HG03103 (cell line): ENCODE results near the gene MARCHF2.

Experiments used
- ATAC-seq: cut with Tn5 transposase; IDR thresholded peaks from one replicate; pipeline ENCODE4 v1.9.1; 2021; ENCODE audit warnings: low read depth; ENCODE audit not compliant: unreplicated experiment

The MARCHF2 gene

DNA sequence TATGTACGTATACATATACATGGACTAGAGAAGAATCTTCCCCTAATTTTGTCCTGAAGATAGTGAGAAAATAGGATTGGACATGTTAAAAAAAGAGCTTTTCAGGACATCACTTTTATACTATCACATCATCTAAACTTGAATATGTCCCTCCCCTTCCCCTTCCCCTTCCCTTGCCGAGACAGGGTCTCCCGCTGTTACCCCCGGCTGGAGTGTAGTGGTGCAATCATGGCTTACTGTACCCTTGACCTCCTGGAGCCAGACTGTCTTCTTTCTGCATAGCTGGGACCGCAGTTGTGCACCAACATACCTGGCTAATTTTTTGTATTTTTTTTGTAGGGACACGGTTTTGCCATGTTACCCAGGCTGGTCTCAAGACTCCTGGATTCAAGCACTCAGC is 38.3 kb downstream of the MARCHF2 start:
- ATAC-seq, result no peak

DNA sequence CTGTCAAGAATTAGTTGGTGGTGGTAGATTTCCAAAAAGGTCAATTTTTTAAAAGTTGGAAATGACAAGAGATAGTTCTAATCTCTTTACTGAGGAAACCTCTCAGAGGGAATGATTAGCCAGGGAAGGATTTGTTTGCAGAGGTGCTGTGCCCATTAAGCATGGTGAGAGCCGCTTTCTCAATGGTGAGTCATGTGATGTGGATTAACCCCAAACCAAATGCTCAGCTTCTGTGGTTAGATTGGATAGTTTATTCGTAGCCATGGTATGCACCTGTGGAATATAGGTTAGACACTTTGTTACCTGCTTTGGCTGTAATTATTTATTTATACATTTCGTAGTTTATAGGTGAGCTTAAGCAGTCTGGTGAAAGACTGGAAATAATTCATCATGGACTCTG is 38.8 kb downstream of the MARCHF2 start:
- no peak for ATAC-seq

DNA sequence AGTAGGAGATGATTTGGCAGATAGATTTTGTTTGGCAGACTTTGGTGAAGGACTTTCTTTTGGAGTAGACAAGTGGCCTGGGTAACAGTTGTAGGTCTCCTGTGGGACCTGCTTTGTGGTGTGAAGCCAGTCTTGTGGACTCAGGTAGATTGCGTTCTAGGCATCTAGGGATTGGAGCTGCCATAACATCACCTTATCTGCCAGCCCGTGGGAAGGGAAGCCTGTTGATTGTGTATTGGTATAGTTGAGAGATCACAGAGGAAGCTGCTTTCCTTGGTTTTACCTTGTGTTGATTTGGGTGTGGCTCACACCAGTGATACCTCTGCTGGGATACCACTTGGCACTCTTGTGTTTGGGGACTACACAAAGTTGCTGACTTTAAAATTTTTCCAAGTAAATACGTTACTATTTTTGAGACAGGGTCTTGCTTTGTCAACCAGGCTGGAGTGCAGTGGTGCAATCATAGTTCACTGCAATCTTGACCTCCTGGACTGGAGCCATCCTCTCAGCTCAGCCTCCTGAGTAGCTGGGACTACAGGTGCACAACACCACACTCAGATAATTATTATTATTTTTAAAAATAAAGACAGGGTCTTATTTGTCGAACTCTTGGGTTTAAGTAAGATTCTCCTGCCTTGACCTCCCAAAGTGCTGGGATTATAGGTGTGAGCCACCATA is 39.5 kb downstream of the MARCHF2 start:
- ATAC-seq, result no peak

DNA sequence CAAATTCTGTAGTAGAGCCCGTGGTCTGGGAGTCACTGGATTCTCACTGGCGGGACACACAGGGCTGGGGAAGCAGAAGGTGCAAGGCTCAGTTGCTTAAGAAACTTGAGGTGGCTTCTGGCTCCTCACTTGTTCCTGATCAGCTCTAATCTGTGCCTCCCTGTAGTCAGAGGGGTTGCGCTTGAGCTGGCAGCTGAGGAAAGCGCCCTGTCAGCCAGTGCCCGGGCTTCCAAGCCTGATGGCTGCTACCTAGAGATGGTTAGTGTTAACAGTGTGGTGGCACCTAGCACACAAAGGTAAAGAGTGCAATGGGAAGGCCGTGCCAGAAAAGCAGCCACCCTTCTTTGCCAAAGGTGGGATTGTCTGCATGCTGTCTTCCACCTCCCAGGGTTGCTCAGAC is 40.5 kb downstream of the MARCHF2 start:
- ATAC-seq, result no peak

DNA sequence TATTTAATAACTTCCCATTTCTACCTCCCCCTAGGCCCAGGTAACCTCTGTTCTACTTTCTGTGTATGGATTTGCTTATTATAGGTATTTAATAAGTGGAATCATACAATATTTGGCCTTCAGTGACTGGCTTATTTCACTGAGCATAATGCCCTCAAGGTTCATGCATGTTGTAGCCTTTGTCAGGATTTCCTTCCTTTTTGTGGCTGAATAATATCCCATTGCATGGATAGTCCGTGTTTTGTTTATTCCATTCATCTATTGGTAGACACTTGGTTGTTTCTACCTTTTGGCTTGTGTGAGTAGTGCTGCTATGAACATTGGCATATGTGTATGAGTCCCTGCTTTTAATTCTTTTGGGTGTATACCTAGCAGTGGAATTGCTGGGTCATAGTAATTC is 41.1 kb downstream of the MARCHF2 start:
- ATAC-seq, result no peak

DNA sequence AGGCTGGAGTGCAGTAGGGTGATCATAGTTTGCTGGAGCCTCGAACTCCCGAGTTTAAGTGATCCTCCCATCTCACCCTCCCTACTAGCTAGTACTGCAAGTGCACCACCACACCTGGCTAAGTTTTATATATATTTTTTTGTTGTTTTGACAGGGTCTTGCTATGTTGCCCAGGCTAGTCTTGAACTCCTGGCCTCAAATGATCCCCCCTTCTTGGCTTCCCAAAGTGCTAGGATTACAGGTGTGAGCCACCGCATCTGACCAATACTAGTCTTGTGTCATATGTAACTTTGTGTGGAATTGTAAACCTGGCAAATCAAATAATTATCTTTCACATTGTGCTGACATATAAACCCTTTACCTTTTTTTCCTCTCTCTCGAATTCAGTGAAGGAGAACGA is 41.9 kb downstream of the MARCHF2 start:
- no peak for ATAC-seq

DNA sequence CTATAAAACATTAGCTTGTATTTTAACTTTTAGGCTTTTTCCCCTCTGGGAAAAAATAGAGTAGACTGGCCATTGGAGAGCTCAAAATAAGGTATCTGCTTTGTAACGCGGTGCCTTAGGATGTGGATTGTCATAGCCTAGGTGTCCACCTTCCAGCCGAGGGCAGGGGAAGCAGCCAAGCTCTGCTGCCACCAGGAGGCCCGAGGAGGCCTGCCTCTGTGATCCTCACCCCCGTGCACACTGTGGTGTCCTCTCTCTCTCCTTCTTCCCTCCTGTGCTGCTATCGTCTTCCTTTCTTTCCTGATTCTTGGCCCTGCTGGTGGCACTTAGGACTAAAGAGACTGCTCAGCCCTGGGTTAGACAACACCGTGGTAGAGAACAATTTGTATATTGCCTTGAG is 43.0 kb downstream of the MARCHF2 start:
- no peak for ATAC-seq

DNA sequence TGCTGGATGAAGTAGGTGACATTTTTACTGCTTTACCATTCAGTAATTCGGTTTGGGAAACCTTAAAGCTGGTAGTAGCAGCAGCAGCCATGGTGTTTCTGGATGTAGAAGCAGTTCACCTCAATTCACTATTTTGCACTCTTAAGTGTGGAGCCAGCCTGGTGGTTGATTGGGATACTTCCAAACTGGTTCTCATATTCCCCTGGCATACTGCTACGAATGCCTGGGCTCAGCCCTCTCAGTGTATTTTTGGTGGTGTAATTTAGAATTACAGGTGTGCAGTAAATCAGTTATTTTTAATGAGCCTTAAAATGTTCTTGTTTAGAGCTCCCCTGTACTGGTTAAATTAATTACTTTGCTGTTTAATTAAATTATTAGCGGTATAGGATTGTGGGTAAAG is 44.1 kb downstream of the MARCHF2 start:
- no peak for ATAC-seq

DNA sequence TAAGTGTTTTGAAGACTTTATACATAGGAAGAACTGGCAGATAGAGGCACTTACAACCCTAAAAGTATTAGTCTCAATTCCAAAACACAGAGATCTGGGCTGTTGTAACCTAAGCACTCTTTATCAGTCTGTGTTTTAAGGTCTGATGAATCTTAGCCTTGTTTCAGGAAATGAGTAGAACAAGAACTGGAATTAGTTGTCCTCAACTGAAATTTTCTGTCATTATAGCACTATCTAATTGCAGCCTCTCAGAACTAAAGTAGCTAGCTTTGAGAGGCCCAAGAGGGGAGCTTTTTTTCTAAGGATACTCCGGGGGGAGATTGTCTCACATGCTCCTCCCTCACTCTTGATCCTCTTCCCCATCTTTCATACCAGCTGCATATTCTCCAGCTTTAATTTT is 44.7 kb downstream of the MARCHF2 start:
- no peak for ATAC-seq

DNA sequence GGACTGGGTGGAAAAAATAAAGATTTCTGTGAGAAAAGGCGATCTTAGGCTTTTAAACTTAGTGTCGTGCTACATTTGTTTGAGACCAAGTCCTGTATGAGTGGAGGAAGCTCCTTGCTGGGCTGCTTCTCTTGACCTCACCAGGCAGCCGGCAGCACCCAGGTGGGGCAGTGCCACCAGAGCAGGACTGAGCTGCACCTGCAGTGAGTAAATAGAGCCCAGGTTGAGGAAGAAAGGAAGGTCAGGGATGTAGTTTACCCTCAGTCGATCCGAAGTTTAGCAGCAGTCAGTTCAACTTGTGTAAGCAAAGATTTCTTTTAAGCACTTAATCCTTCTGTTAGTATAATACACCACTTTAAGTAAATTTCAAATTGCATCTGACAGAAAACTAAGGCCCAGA is 45.3 kb downstream of the MARCHF2 start:
- ATAC-seq, result no peak

DNA sequence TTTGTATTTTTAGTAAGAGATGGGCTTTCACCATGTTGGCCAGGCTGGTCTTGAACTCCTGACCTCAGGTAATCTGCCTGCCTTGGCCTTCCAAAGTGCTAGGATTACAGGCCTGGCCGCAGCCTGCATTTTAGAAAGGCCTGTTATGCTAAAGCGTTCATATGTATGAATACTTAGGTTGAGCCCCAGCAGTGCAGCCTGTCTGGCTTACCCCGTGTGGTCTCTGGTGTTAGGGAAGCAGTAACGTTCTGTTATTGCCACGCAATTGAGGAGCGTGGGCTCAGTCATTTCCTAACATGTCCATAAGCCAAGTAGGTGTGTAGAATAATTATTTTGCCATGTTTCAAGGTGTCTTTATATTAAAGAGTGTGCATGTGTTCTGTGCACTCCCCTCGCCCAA is 46.0 kb downstream of the MARCHF2 start:
- no peak for ATAC-seq

DNA sequence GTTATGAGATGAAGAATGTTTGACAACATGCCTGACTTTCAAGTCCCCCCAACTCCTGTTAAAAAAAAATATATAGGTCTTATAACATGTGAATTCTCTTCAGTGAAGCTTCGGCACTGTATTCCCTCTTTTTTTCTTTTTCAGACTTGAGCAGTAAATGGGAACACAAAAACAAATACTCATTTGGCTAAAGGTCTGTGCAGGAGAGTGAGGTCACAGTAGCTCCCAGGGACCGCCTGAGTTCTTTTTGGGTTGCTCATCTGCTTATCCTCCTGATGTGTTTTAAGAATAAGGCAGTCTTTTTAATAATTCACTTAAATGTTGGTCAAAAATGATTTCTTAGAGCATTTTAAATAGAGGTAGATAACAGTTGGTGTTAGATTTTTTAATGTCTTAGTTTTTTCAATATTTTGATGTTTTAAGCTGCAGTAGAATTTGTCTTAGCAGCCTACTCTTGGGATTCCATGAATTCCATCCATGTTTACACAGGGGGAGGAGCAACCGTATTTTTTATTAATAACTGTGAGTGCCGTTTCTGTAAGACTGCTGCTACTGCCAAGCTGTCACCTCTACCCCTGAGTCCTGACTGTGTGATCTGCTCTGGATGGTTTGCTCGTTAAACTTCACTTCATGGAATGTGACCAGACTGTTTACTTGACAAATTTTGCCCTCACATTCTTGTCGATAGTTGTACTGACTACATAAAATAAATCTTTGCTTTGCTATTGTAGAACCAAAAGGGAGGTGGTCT is 46.6 kb downstream of the MARCHF2 start:
- ATAC-seq, result no peak

DNA sequence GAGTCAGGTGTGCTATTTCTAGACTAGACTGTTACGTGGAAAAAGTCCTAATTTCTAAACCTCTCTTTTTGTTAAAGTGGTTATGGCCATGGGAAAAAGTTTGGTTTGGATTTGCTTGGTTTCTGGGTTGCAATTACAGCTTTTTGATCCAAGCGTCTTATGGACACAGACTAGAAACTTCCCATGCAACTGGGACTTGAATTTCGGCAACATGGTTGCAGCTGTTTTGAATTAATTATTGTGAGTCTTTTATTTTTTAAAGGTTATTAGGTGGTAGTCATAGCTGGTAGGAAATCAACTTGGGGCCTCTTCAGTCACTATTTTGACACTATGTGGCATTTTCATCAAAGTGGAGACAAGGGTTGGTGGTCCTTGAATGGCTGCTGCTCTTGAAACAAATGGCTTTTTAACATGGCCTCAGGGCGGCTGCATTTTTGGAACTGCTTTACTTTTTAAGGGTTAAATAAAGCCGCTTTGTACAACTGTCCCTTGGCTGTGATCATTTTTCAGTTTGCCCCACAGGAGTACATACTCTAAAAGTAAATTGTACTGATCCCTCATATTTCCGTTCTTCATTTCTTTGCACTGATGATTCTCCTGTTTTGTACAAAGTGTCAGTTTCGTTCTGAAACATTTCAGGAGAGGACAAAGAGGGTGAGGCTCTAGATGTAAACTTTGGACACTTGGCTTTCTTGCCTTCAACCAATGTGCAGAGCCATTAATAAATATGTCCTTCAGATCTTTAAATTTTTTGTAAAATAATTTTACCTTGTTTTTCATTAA is 47.6 kb downstream of the MARCHF2 start:
- no peak for ATAC-seq

DNA sequence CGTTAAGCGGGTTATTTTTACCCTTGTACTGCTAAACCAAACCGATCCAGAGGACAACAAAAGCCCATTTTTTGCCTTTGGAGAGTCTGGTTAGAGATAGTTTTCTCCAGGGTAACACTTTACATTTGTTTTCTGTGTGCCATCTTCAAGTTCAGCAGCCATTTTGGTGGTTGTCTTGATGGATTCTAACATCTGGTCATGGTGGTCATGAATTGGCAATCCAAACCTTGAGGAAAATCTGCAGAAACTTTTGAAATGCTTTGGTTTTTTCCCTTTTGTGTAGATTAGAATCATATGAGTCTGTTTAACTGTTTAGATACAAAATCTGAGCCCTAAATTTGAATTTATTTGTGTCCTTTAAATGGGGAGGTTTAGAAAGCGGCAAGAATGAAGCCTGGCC is 48.3 kb downstream of the MARCHF2 start:
- ATAC-seq, result no peak

DNA sequence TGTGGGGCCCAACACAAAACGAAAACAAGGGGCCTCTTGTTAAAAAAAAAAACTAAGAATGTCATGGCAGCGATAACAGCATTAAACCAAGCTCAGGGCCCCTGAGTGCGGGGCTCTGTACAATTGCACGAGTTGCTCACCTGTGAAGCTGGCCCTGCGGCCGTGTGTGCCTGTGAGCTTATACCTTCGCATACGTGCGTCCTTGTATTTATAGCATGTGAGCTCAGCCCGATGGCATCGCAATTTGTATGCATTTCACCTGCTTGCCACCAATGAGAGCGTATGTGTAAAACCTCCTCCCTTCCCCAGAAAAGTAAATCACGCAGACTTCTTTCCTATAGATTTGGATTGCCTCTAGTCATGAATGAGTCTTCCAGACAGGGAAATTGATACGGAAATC is 48.8 kb downstream of the MARCHF2 start:
- ATAC-seq, result no peak

DNA sequence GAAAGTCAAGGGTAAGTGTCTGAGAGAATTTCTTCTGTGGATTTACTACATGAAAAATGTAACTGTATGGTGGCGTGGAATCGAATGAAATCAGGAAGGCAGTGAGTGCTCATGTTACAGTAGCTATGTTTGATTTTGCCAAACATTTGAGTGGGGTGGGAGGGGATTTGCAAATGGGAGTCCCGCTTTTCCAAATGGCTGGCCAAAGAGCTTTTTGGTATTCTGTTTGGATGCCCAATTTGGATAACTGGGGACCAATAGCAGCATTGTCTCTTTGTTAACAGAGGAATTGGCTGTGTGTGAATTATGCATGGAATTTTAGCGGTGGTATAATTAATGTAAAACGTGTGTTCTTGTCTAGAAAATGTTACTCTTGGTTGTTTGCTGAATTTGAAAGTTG is 49.5 kb downstream of the MARCHF2 start:
- no peak for ATAC-seq

DNA sequence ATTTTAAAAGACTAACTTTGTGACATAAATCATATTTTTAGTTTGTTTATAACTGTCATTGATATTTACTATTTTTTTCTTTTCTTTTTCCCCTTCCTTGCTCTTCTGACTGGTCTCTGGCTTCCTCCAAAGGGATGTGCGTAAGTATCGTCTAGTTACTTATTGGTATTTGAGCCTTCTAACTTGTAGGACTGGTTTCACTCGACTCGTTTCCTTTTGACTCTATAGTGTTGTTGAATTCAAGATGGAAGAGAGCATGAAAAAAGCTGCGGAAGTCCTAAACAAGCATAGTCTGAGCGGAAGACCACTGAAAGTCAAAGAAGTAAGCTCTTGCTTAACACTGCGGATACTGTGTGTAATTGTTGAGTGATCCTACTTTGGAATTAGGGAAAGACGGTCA is 50.3 kb downstream of the MARCHF2 start:
- no peak for ATAC-seq

DNA sequence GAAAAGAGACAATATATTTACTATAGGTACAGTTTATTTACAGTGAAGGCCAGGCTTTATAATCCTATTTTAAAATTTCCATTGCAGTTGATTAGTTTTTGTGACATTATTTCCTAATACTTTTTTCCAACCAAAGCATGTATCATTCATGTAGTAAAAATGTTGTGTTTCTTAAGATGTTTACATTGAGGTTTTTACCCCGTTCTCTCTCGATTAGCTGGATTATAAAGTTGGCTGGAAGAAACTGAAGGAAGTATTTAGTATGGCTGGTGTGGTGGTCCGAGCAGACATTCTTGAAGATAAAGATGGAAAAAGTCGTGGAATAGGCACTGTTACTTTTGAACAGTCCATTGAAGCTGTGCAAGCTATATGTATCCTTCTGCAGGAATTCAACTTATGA is 52.9 kb downstream of the MARCHF2 start:
- no peak for ATAC-seq

DNA sequence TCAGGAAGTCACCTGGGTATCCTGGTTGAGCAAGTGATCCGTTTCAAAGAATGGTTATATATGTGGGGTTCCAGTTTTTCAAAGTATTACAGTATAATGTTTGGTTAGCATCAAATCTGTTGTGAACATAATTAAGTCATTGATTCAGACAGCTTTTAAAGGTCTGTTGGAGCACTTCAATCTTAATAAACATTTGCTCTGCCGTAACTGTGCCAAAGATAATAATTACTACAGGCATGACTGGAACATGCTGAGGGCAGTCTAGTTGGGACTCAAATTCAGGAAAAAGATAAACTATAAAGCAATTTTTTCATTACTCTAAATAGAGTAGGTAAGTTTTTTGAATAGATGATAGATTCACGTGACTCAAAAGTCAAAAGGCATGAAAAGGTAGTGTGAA is 55.0 kb downstream of the MARCHF2 start:
- no peak for ATAC-seq

DNA sequence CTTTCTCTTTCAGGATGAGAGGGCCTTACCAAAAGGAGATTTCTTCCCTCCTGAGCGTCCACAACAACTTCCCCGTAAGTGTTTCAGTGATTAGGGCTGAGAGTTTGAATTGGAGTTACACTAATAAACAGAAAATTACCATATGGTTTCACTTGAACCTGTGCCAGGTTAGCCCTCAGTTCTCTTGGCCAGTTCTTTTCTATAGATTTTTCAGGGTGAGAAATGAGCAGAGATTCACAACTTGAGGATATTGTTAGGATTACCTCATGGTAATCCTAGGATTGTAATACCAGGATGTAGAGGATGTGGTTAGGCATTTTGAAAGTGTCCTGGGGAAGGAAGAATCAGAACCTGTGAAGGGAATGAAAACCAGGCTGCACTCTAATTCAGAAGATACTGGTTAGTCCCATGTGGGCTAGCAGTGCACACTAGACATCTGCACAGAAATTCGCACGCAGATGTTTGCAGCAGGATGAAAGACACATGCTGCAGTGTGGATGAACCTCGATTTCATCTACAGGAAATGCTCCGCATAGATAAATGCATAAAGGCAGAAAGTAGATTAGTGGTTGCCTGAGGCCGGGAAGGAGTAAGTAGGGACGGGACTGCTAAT is 55.8 kb downstream of the MARCHF2 start:
- ATAC-seq, result no peak

DNA sequence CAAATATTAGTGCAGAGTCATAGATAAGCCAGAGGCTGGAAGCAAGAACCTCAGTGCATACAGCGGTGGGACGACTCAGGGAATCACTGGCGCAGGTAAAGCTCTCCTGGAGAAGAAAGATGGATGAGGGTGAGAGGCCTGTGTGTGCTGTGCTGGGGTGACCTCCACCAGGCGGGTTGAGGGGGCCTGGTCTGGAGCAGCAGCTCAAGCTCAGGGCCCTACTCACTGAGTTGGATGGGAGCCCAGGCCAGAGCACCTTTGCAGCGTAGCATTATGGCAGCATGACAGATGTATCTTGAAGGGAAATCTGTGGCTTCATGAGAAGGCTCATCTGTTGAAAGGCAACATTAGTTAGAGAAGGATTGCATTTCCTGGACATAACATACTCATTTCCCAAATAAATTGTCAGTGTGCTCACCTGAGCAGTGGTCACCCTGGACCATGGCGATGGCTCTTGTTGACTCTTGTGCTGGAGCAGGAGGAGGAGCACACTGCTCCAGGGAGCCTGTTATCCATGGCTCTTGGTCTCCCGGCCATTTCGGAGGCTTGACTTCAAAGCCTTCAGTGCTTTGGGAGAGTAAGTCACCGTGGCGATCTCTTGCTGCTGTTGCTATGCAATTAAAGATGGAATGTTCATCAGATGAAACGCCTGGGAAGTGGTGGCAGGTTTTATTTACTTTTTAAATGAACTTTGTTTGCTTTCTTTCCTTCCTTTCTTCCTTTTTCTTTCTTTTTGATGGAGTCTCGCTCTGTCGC is 56.7 kb downstream of the MARCHF2 start:
- ATAC-seq, result no peak
